DND-41 (cell line): Measurements from ENCODE around the gene TNFRSF8.

Experiments
- CTCF ChIP-seq: IDR thresholded peaks from 2 replicates; pipeline ENCODE4 v1.5.1; 2012; ENCODE audit warnings: borderline replicate concordance, low read length, moderate library complexity, mild to moderate bottlenecking; ENCODE audit not compliant: poor library complexity, severe bottlenecking; ENCODE audit errors: extremely low read depth
- EZH2 ChIP-seq: IDR thresholded peaks from 3 replicates; pipeline ENCODE4 v1.6.1; 2012; ENCODE audit warnings: borderline replicate concordance, low read depth, mild to moderate bottlenecking, moderate library complexity, low read length, inconsistent platforms; ENCODE audit not compliant: severe bottlenecking

GRCh38 chr1:12046749-12047119 is 16.4 kb upstream of the TNFRSF8 start:
- TF ChIP-seq EZH2 (no peak), CTCF (no peak)
